Vagina (tissue), 2 donors: ENCODE measurements around the gene RUNX2.

Experiments used
- CTCF ChIP-seq, 3 experiments: fragments of 450-650 bp in 2 of 3; fragments of 200-600 bp in 1 of 3; sonication (generic) in 1 of 3; IDR thresholded peaks; one replicate each; pipeline ENCODE4 v1.5.1; 2017 to 2019; ENCODE audit warnings: antibody characterized with exemption in 3 of 3, mild to moderate bottlenecking in 2 of 3, moderate library complexity in 2 of 3
- POLR2AphosphoS5 ChIP-seq, 2 donors: sonication (generic); formaldehyde crosslinking; IDR thresholded peaks; one replicate each; pipeline ENCODE4 v1.9.0; 2017; ENCODE audit warnings: antibody characterized with exemption in 2 of 2, mild to moderate bottlenecking in 2 of 2, low read depth in 1 of 2; ENCODE audit not compliant: insufficient read depth in 1 of 2

- TF ChIP-seq CTCF (IDR thresholded peaks at IDR 0.05) (no peak), POLR2AphosphoS5 (IDR thresholded peaks at IDR 0.05; ENCODE audit: insufficient read depth in 1 of 2, low read depth in 1 of 2) (peak in 1 of 2 donors; percentile 82)
Measured at GRCh38 chr6:45377554-45378333, 49.6 kb downstream of the RUNX2 start, which contains the start of gene SUPT3H.
